CD4-positive, alpha-beta T cell (primary cell): ENCODE data around the gene MEF2A. TPM values are rescaled to one million over a fixed set of nuclear protein-coding genes. Genes with fewer than 3 reads are reported as not detected.

Experiments
- ATAC-seq: fragments of 200-7000 bp; cut with Tn5 transposase; one replicate; pipeline ENCODE4 v1.10.0; 2022; ENCODE audit warnings: mild to moderate bottlenecking; ENCODE audit not compliant: poor library complexity
- CTCF ChIA-PET: fragments of 350-600 bp; sonication (Branson Sonifier 250); formaldehyde crosslinking; loops from one replicate; lab custom pipeline; 2021; ENCODE audit warnings: antibody characterized with exemption, inconsistent platforms; lab: Charles Lee
- POLR2A ChIA-PET: fragments of 350-600 bp; sonication (Branson Sonifier 250); formaldehyde crosslinking; loops from one replicate; lab custom pipeline; 2021; ENCODE audit warnings: antibody characterized with exemption, inconsistent platforms; lab: Charles Lee
- DNase-seq, 14 experiments: peaks; one replicate each; pipeline ENCODE4 v3.0.0-alpha.2; 2013 to 2020; ENCODE audit warnings: mixed read lengths in 2 of 14
- H3K27ac ChIP-seq, 2 donors: one replicate each; pipeline versions ENCODE4 v1.5.1 to v1.7.0; 2013; ENCODE audit warnings: low read length in 2 of 2, low read depth in 1 of 2, mild to moderate bottlenecking in 1 of 2
- H3K27me3 ChIP-seq, 2 experiments: 1 replicate in 1 of 2; 2 replicates in 1 of 2; pipeline versions ENCODE4 v1.6.1 to v1.7.0; 2013; ENCODE audit warnings: low read length in 2 of 2, control low read depth in 1 of 2, mild to moderate bottlenecking in 1 of 2, moderate library complexity in 1 of 2; ENCODE audit not compliant: insufficient read depth in 2 of 2, control insufficient read depth in 1 of 2
- H3K36me3 ChIP-seq: one replicate; pipeline ENCODE4 v1.6.1; 2013; ENCODE audit warnings: low read length, control low read depth; ENCODE audit not compliant: insufficient read depth
- H3K4me1 ChIP-seq: one replicate; pipeline ENCODE4 v1.6.1; 2013; ENCODE audit warnings: low read length, control low read depth; ENCODE audit not compliant: insufficient read depth
- H3K4me3 ChIP-seq: one replicate; pipeline ENCODE4 v1.5.1; 2013; ENCODE audit warnings: mild to moderate bottlenecking, low read length, moderate library complexity
- H3K9me3 ChIP-seq, 2 experiments: 1 replicate in 1 of 2; 2 replicates in 1 of 2; pipeline versions ENCODE4 v1.6.1 to v1.7.0; 2013; ENCODE audit warnings: low read length in 2 of 2, mild to moderate bottlenecking in 2 of 2, control low read depth in 1 of 2, moderate library complexity in 1 of 2; ENCODE audit not compliant: control insufficient read depth in 1 of 2, insufficient read depth in 1 of 2
- H3K27ac Mint-ChIP-seq: one replicate; pipeline ENCODE4 v1.8.0; 2020; ENCODE audit warnings: mixed read lengths
- H3K27me3 Mint-ChIP-seq: one replicate; pipeline ENCODE4 v1.8.0; 2021; ENCODE audit warnings: mixed read lengths
- H3K36me3 Mint-ChIP-seq: one replicate; pipeline ENCODE4 v1.8.0; 2021; ENCODE audit warnings: low read depth, mixed read lengths
- H3K4me1 Mint-ChIP-seq: one replicate; pipeline ENCODE4 v1.8.0; 2021; ENCODE audit warnings: low read depth, mixed read lengths
- H3K4me3 Mint-ChIP-seq: one replicate; pipeline ENCODE4 v1.8.0; 2020; ENCODE audit warnings: mild to moderate bottlenecking, mixed read lengths
- H3K9me3 Mint-ChIP-seq: one replicate; pipeline ENCODE4 v1.8.0; 2020; ENCODE audit warnings: mixed read lengths
- intact Hi-C, 2 experiments: fragments of 100-400 bp; cut with DNase I in 1 of 2; cut with micrococcal nuclease in 1 of 2; formaldehyde crosslinking; loops; one replicate each; pipeline versions ENCODE4 v1.15.1 to v1.9.0; 2023 to 2025; cut with DNase I, micrococcal nuclease
- total RNA-seq, 174 experiments: library from RNA in 2 of 174; stranded (reverse) in 2 of 174; gene quantifications; one replicate each; pipeline ENCODE4 v1.2.3 and lab custom pipeline; 2021 to 2026
- TF ChIP-seq, protein P1 (sequence below): fragments of 200-600 bp; IDR thresholded peaks from one replicate; pipeline ENCODE4 v1.8.0; 2022; ENCODE audit warnings: antibody characterized with exemption, mild to moderate bottlenecking

The MEF2A gene
- total RNA-seq, 2 experiments from 2014 or later = 23.2 to 24.9 TPM

DNA sequence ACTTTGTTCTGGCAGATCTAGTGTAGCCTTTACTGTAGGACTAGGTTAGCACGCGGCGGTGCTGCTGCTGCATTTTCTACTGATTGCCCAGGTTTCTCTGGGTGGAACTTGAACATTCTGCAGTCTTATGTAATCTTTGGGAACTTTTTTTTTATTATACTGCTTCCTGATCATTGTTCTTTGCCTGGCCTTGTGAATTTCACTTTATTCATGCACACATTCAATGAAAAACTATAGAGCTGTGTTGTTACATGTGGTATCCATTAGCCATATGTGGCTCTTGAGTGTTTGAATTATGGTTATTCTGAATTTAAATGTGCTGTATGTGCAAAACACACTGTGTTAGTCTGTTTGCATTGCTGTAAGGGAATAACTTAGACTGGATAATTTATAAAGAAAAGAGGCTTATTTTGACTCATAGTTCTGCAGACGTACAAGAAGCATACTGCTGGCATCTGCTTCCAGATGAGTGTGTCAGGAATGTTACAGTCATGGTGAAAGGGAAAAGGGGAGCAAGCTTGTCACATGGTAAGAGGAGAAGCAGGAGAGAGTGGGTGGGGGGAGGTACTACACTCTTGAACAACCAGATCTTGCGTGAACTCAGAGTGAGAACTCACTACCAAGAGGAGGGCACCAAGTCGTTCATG, 26.5 kb downstream of the MEF2A start:
- Histone ChIP-seq H3K9me3 (peaks cover 5 to 7% of the 10 kb centered on the region in 2 experiments), H3K27me3 (no peaks in the 10 kb centered on the region), H3K36me3 (no peaks in the 10 kb centered on the region), H3K4me3 (no peak overlapping the region), H3K27ac (no peak overlapping the region), H3K4me1 (no peaks in the 10 kb centered on the region)
- Mint-ChIP-seq H3K4me1 (peaks cover 62% of the 10 kb centered on the region), H3K4me3 (peak overlapping the region; percentile 14), H3K9me3 (peaks cover 4% of the 10 kb centered on the region), H3K27me3 (no peaks in the 10 kb centered on the region), H3K36me3 (peaks cover 74% of the 10 kb centered on the region), H3K27ac (no peak overlapping the region)
- TF ChIP-seq, protein P1, sequence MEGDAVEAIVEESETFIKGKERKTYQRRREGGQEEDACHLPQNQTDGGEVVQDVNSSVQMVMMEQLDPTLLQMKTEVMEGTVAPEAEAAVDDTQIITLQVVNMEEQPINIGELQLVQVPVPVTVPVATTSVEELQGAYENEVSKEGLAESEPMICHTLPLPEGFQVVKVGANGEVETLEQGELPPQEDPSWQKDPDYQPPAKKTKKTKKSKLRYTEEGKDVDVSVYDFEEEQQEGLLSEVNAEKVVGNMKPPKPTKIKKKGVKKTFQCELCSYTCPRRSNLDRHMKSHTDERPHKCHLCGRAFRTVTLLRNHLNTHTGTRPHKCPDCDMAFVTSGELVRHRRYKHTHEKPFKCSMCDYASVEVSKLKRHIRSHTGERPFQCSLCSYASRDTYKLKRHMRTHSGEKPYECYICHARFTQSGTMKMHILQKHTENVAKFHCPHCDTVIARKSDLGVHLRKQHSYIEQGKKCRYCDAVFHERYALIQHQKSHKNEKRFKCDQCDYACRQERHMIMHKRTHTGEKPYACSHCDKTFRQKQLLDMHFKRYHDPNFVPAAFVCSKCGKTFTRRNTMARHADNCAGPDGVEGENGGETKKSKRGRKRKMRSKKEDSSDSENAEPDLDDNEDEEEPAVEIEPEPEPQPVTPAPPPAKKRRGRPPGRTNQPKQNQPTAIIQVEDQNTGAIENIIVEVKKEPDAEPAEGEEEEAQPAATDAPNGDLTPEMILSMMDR = no peak
- no peak for DNase-seq
- CTCF ChIA-PET = no interaction called here
- ATAC-seq = no peak
- intact Hi-C loops = no loop called here
- POLR2A ChIA-PET = no interaction called here

DNA sequence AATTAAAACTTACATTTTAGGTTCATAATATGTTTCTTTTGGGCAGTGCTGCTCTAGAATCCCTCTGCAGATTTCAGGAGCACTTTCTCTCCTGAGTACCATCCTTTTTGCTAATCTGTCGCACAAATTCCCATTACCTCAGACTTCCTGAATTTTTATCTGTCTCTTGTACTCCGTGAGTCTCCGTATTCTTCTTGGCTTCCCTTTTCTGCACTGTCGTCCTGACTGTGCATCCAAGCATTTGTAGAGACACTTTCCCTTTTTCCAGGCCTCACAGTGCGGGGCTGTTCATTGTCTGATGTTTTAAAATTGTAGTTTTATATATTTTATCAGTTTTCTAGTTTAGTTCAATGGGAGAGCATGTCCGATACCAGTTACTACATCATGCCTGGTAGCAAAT, 27.3 kb downstream of the MEF2A start:
- no peak for ATAC-seq
- CTCF ChIA-PET = no interaction called here
- Mint-ChIP-seq H3K36me3 (peaks cover 73% of the 10 kb centered on the region), H3K4me1 (peaks cover 58% of the 10 kb centered on the region), H3K27me3 (no peaks in the 10 kb centered on the region), H3K4me3 (no peak overlapping the region), H3K9me3 (peaks cover 4% of the 10 kb centered on the region), H3K27ac (no peak overlapping the region)
- intact Hi-C loops = no loop called here
- Histone ChIP-seq H3K4me3 (no peak overlapping the region), H3K27ac (no peak overlapping the region), H3K27me3 (no peaks in the 10 kb centered on the region), H3K9me3 (peaks cover 5 to 7% of the 10 kb centered on the region in 2 experiments), H3K36me3 (no peaks in the 10 kb centered on the region), H3K4me1 (no peaks in the 10 kb centered on the region)
- DNase-seq = no peak
- POLR2A ChIA-PET = no interaction called here
- TF ChIP-seq, protein P1 = no peak

DNA sequence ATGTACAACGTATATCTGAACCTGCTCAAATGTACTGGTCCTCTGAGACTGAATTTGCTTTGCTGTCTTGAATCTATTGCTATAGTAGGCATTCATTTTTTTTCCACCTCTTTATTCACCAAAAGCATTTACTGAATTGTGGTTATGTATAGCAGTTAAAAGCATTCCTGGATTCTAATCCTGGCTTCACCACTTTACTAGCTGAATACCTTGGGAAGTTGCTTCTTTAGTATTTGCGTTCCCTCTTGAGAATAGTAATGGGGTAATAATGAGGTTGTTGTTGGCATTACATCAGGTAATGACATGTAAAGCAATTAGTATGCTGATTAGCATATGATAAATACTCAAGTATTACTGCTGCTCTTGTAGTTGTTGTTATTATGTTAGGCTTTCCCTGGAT, 29.1 kb downstream of the MEF2A start:
- ATAC-seq (no peak), DNase-seq (no peak)
- ChIA-PET CTCF (interaction anchor here (1.0 kb wide), 1 partner anchor 28 kb away, joined by 3 read pairs; no protein-coding TSS in a partner anchor), POLR2A (no interaction called here)
- Histone ChIP-seq H3K27me3 (no peaks in the 10 kb centered on the region), H3K4me1 (no peaks in the 10 kb centered on the region), H3K27ac (no peak overlapping the region), H3K9me3 (peaks cover 5 to 7% of the 10 kb centered on the region in 2 experiments), H3K36me3 (peaks cover 11% of the 10 kb centered on the region), H3K4me3 (no peak overlapping the region)
- TF ChIP-seq, protein P1 = no peak
- Mint-ChIP-seq H3K27ac (no peak overlapping the region), H3K27me3 (no peaks in the 10 kb centered on the region), H3K9me3 (peaks cover 4% of the 10 kb centered on the region), H3K4me3 (no peak overlapping the region), H3K4me1 (peaks cover 45% of the 10 kb centered on the region), H3K36me3 (peaks cover 75% of the 10 kb centered on the region)
- intact Hi-C loops = no loop called here
